ENCODE results near the gene LIMD2.

DNA sequence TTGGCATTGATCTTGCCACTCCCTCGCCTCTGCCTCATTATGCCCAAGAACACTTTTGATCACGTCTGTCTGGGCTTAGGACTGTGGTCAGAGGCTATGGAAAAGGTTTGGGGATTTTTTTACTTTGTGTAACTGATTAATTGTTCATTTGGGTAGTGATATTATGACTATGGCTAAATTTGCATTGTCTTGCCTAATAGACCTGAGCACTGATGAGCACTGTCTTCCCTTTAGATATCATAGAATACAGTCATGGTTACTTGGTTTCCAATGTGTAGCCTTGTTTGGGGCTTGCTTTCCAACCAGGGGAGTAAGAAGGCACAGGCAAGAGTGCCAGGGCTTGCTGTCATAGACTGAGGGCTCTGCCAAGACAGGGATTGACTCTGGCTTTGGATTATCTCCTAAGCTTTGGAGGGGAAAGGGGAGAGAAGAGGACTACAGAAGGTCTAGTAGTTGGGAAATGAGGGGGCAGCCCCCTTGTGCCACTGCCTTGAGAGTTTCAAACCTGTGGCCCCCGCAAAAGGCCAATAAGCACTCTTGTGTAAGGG is 13.7 kb downstream of the LIMD2 start:
- TF ChIP-seq, protein P1, sequence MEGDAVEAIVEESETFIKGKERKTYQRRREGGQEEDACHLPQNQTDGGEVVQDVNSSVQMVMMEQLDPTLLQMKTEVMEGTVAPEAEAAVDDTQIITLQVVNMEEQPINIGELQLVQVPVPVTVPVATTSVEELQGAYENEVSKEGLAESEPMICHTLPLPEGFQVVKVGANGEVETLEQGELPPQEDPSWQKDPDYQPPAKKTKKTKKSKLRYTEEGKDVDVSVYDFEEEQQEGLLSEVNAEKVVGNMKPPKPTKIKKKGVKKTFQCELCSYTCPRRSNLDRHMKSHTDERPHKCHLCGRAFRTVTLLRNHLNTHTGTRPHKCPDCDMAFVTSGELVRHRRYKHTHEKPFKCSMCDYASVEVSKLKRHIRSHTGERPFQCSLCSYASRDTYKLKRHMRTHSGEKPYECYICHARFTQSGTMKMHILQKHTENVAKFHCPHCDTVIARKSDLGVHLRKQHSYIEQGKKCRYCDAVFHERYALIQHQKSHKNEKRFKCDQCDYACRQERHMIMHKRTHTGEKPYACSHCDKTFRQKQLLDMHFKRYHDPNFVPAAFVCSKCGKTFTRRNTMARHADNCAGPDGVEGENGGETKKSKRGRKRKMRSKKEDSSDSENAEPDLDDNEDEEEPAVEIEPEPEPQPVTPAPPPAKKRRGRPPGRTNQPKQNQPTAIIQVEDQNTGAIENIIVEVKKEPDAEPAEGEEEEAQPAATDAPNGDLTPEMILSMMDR (IDR thresholded peaks at IDR 0.05; ENCODE audit: insufficient read depth, low read depth, low read length), result no peak
- TF ChIP-seq EZH2 (IDR thresholded peaks at IDR 0.05; ENCODE audit: insufficient read depth, low read length), result no peak

Data from astrocyte (in vitro differentiated cells and primary cell).